HG02798 (cell line): ENCODE measurements around the gene PRKACB.
A peak's percentile ranks its signal among the peaks of the same experiment; 100 is the strongest.

Experiments used
- ATAC-seq: cut with Tn5 transposase; IDR thresholded peaks from one replicate; pipeline ENCODE4 v1.9.1; 2021; ENCODE audit warnings: mild to moderate bottlenecking; ENCODE audit not compliant: unreplicated experiment, poor library complexity

The PRKACB gene

GRCh38 chr1:84143796-84144565 lies at the start of gene PRKACB:
PRKACB (plus strand) TSS chr1:84144271; CDS start chr1:84144362, 91 bp downstream.
- ATAC-seq: peak; percentile 93

GRCh38 chr1:84095308-84095707 lies 48.8 kb upstream of the PRKACB start:
- no peak for ATAC-seq

DNA sequence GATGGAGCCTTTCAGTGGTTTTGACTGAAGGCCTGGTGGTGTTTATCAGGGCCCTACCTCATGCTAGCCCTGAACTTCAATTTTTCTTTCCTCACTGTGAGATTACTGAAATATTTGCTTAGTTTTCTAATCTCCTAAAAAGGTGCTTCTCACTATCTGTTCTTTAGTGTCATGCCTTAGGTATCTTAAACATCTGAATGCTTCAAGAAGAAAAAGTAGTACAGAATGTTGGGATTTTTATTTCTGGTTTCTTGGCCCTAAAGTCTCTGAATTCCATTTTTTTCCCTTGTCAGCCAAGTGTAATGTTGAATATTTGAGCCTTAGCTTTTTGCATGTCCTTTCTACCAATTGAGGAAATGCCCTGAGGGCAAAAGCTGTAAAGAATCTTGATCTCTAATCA lies 47.9 kb upstream of the PRKACB start:
- no peak for ATAC-seq

DNA sequence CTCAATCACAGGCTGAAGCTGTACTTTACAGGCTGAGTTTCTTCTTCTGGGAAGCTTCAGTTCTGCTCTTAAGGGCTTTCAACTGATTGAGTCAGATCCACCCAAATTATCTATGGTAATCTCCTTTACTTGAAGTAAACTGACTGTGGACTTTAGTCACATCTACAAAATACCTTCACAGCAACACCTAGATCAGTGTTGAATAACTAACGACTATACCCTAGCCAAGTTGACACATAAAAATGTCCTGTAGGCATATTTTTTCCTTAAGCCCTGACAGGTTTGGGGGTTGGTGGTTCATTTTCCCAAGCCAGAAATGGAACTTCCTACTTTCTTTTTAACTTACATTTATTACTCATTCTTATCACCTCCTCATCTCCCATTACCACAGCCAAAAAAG lies 42.9 kb upstream of the PRKACB start:
- ATAC-seq: no peak

DNA sequence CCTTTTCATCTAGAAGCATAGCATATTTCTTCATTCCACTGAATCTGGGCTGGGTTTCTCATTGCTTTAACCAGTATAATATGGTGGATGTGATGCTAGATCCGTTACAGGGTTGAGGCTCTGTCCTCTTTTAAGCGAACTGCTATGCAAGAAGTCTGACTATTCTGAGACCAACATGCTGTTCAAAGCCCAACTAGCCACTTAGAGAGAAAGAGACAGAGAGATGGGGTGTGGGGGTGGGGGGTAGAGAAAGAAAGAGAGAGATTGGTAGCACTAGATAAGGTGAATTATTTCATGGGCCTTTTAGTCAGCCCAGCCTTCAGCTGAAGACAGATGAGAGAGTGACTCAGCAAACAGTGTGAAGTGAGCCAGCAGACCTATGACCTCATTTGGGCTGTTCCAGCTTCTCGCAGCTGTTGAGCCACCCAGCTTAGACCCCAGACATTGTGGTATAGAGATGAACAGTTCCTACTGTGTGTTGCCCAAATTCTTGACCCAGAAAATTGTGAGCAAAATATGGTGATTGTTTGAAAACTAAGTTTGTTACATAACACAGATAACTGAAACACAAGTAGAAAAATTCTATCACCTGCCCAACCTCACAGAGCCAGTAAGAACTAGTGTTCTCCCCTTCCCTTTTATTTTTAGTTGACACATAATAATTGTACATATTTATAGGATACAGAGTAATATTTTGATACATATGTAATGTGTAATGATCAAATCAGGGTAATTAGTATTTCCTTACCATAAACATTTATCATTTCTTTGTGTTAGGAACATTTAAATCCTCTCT lies 40.7 kb upstream of the PRKACB start:
- peak; percentile 87 for ATAC-seq

DNA sequence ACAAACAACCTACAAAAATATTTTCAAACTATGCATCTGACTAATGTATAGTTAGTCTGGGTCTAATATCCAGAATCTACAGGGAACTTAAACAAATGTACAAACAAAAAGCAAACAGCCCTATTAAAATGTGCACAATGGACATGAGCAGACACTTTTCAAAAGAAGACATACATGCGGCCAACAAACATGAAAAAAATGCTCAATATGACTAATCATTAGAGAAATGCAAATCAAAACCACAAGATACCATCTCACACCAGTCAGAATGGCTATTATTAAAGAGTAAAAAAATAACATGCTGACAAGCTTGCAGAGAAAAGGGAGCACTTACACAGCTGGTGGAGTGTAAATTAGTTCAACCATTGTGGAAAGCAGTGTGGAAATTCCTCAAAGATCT lies 36.5 kb upstream of the PRKACB start:
- ATAC-seq: peak; percentile 63

DNA sequence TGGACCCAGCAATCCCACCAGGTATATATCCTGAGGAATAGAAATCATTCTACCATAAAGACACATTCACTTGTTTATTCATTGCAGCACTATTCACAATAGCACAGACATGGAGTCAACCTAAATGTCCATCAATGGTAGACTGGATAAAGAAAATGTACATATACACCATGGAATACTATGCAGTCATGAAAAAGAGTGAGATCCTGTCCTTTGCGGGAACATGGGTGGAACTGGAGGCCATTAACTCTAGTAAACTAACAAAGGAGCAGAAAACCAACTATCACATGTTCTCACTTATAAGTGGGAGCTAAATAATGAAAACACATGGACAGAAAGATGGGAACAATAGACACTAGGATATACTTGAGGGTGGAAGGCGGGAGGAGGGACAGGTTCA lies 36.1 kb upstream of the PRKACB start:
- no peak for ATAC-seq

GRCh38 chr1:84108900-84109578 lies 35.0 kb upstream of the PRKACB start:
- no peak for ATAC-seq

DNA sequence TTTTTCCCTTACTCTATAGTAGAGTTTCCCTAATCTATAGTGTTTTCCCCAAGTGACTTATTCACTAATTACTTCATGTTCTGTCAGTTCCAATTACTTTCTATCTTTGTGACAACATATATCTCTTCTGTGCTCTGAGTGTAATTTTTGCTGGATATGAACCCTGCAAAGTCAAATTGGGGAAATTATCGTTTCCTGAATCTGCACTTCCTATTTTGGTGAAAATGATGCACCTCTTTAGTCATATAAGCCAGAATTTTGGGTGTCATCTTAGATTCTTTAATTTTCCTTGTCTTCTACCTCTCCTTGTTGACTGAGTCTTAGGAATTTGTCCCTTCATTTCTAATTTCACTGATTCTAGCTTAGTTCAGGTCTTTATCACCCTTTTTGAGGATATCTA lies 33.4 kb upstream of the PRKACB start:
- ATAC-seq: no peak

- no peak for ATAC-seq
Measured at GRCh38 chr1:84116558-84116957, 27.5 kb upstream of the PRKACB start.

DNA sequence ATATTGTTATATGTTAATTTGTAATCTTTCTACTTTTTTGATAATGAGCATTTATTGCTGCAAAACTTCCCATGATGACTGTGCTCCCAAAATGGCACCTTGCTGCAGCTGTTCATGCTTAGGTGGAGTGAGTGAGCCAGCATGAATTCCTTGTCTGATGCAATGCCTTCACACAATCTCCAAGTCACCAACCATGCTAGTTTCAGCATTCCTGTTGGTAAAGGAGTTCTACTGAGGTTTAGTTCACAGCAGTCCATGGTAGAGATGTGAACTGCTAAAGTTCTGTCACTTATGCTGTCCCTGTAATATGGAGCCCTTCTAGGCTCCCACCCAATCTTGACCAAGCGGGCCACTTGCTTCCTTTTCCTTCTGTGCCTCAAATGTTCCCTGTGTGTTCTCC lies 26.2 kb upstream of the PRKACB start:
- no peak for ATAC-seq

- ATAC-seq: no peak
Measured at GRCh38 chr1:84121360-84121759, 22.7 kb upstream of the PRKACB start.

DNA sequence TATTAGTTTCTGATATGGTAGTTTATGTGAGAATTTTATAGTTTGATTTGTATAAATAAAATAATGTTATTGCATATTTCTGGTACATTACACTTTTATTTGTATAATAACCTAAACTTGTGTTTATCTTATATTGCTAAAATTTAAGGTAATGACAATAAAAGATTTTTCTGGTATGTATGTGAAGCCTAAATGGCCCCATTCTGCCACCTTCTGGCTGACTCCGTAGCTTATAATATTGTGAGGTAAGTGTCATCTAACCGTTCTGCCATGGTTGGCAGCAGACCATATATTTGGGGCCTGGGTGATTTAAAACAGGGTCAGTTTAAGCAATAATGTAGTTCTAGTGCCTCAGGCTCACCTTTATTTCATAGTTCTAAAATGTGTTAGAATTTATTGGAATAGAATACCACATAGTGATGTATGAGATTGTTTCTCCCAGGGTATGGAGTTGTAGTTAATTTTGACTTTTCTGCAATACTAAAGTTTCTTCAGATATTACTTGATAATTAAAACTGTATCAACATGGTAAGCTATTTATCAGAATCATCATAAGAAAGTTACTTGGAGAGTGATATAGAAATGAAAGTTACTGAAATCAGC lies 21.2 kb upstream of the PRKACB start:
- peak; percentile 81 for ATAC-seq

- ATAC-seq: no peak
Measured at GRCh38 chr1:84133479-84133878, 10.6 kb upstream of the PRKACB start.

- no peak for ATAC-seq
Measured at GRCh38 chr1:84135341-84135740, 8.7 kb upstream of the PRKACB start.

- no peak for ATAC-seq
Measured at GRCh38 chr1:84141182-84142003, 2.7 kb upstream of the PRKACB start.

DNA sequence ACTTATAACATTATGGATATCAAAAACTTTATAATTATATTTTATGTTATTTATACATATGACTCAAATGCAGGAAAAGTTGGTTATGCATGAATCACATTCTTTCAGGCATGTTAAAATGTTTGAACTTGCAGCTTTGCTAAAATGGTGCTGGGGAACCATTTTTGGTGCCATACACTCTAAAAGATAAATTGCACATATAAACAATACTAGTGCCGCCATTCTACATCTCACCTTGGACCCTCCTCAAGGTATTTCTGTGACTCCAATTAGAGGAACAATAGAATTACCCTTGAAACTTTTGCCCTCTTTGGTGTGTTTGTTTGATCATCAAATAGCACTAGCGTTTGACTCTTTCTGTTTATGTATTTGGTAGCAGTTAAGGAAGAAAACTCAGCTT lies 997 bp downstream of the PRKACB start:
- ATAC-seq: no peak

- ATAC-seq: no peak
Measured at GRCh38 chr1:84146411-84147032, 2.5 kb downstream of the PRKACB start.

DNA sequence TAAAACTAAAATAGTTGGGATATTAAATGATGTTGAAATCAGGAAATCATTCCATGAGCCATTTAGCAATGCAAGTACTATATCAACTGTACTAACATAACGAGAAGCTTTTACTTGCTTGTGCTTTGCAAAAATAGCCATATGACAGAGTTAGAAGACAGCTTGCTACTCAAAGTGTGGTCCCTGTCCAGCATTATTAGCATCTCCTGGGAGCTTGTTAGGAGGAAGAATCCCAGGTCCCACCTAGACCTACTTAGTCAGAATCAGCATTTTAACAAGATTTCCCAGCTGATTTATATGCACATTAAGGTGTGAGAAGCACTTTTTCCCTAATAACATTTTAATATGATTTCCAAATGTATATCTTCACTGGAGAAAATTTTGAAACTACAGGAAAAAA lies 4.7 kb downstream of the PRKACB start:
- no peak for ATAC-seq
